Hepatocyte (in vitro differentiated cells): ENCODE data around the gene TPGS1. TPM values are rescaled to one million over a fixed set of nuclear protein-coding genes. Genes with fewer than 3 reads are reported as not detected.

ENCODE experiments used
- DNase-seq: peaks from one replicate; pipeline ENCODE4 v3.0.0-alpha.2; 2016; ENCODE audit warnings: low spot score
- H2AFZ ChIP-seq: fragments of 200-600 bp; sonication (generic); 2 replicates; pipeline ENCODE4 v1.6.0; 2016; ENCODE audit warnings: antibody characterized with exemption, mild to moderate bottlenecking
- H3K27ac ChIP-seq: fragments of 200-600 bp; sonication (generic); 2 replicates; pipeline ENCODE4 v1.5.1; 2016; ENCODE audit warnings: mild to moderate bottlenecking
- H3K27me3 ChIP-seq: fragments of 200-600 bp; sonication (generic); 2 replicates; pipeline ENCODE4 v1.6.1; 2016
- H3K36me3 ChIP-seq: fragments of 200-600 bp; sonication (generic); replicated peaks from 2 replicates; pipeline ENCODE4 v1.5.1; 2016; ENCODE audit warnings: low read depth; ENCODE audit not compliant: insufficient read depth
- H3K4me1 ChIP-seq: fragments of 200-600 bp; sonication (generic); 2 replicates; pipeline ENCODE4 v1.5.1; 2016; ENCODE audit warnings: mild to moderate bottlenecking, moderate library complexity; ENCODE audit not compliant: insufficient read depth
- H3K4me2 ChIP-seq: fragments of 200-600 bp; sonication (generic); 2 replicates; pipeline ENCODE4 v1.6.0; 2016
- H3K4me3 ChIP-seq: fragments of 200-600 bp; sonication (generic); 2 replicates; pipeline ENCODE4 v1.5.1; 2016; ENCODE audit warnings: mild to moderate bottlenecking
- H3K79me2 ChIP-seq: fragments of 200-600 bp; sonication (generic); 2 replicates; pipeline ENCODE4 v1.6.0; 2017; ENCODE audit warnings: mild to moderate bottlenecking
- H3K9me2 ChIP-seq: fragments of 200-600 bp; sonication (generic); replicated peaks from 2 replicates; pipeline ENCODE4 v1.6.0; 2017; ENCODE audit warnings: mild to moderate bottlenecking; ENCODE audit not compliant: insufficient read depth
- H3K9me3 ChIP-seq: fragments of 200-600 bp; sonication (generic); 2 replicates; pipeline ENCODE4 v1.5.1; 2016; ENCODE audit warnings: low read depth, mild to moderate bottlenecking
- H4K20me1 ChIP-seq: fragments of 200-600 bp; sonication (generic); 2 replicates; pipeline ENCODE4 v1.6.0; 2016; ENCODE audit warnings: mild to moderate bottlenecking; ENCODE audit not compliant: insufficient read depth, poor library complexity, severe bottlenecking
- CTCF ChIP-seq: fragments of 200-600 bp; sonication (generic); IDR thresholded peaks from 2 replicates; pipeline ENCODE4 v1.5.1; 2016; ENCODE audit warnings: antibody characterized with exemption, mild to moderate bottlenecking; ENCODE audit not compliant: poor library complexity
- EZH2 ChIP-seq: fragments of 200-600 bp; sonication (generic); IDR thresholded peaks from 2 replicates; pipeline ENCODE4 v1.6.1; 2016; ENCODE audit warnings: antibody characterized with exemption, mild to moderate bottlenecking, borderline replicate concordance
- EZH2phosphoT487 ChIP-seq: fragments of 200-600 bp; sonication (generic); IDR thresholded peaks from one replicate; pipeline ENCODE4 v1.6.1; 2018; ENCODE audit warnings: antibody characterized with exemption, mild to moderate bottlenecking, low read depth, moderate library complexity; ENCODE audit not compliant: unreplicated experiment, severe bottlenecking
- WGBS: methylation state at CpG from one replicate; pipeline ENCODE4 v1.1.6; 2016; ENCODE audit warnings: low lambda C conversion rate; ENCODE audit errors: missing lambda C conversion rate; 5-methylcytosine and 5-hydroxymethylcytosine counted together
- polyA plus RNA-seq: library from polyadenylated mRNA; unstranded; fragments of >200 nt; fragmentation: Nextera tagmentation; extraction: Ambion mirVana; gene quantifications from 2 replicates; pipeline ENCODE4 v1.2.1, GENCODE V29; 2016
- total RNA-seq: library from RNA; depleted of rRNA; stranded (reverse); fragments of >200 nt; gene quantifications from 2 replicates; pipeline ENCODE4 v1.2.3, GENCODE V29; 2014

Gene TPGS1
- total and polyA plus RNA-seq, 2 experiments from 2014 or later, result 44.9 to 61.0 TPM

GRCh38 chr19:543910-544608 is 36.8 kb downstream of the TPGS1 start, which contains the start of gene GZMM:
Gene GZMM (plus strand): TSS chr19:544053. CDS start chr19:544072, 19 bp downstream.
- no peak within 1 kb of the TSS for H3K27ac ChIP-seq
- no peak within 1 kb of the TSS for H3K4me3 ChIP-seq
- WGBS, result 87% methylated on average over 30 of the region's 31 CpGs

GRCh38 chr19:547117-547516 is 39.8 kb downstream of the TPGS1 start:
- H3K4me3 ChIP-seq, result no peak overlapping the region
- no peaks in the 10 kb centered on the region for H3K36me3 ChIP-seq
- H3K4me2 ChIP-seq, result no peak overlapping the region
- no peak for TF ChIP-seq EZH2phosphoT487
- no peak for TF ChIP-seq EZH2
- TF ChIP-seq CTCF, result no peak
- H3K27me3 ChIP-seq, result no peaks in the 10 kb centered on the region
- no peaks in the 10 kb centered on the region for H4K20me1 ChIP-seq
- no peaks in the 10 kb centered on the region for H3K9me2 ChIP-seq
- no peaks in the 10 kb centered on the region for H3K4me1 ChIP-seq
- no peak overlapping the region for H2AFZ ChIP-seq
- no peak overlapping the region for H3K27ac ChIP-seq
- 94% methylated on average over 12 of the region's 15 CpGs for WGBS
- H3K9me3 ChIP-seq, result no peaks in the 10 kb centered on the region
- no peaks in the 10 kb centered on the region for H3K79me2 ChIP-seq
- DNase-seq, result no peak

More at GRCh38 chr19:543910-544608, 36.8 kb downstream of the TPGS1 start, which contains the start of gene GZMM:
- Histone ChIP-seq H2AFZ (no peak within 1 kb of the TSS), H3K9me3 (no peaks in the 10 kb centered on the region), H3K9me2 (no peaks in the 10 kb centered on the region), H3K36me3 (no peaks in the 10 kb centered on the region), H3K4me2 (no peak within 1 kb of the TSS), H4K20me1 (peaks cover 5% of the 10 kb centered on the region), H3K79me2 (no peaks in the 10 kb centered on the region), H3K4me1 (no peaks in the 10 kb centered on the region), H3K27me3 (no peaks in the 10 kb centered on the region)
- TF ChIP-seq EZH2 (no peak), EZH2phosphoT487 (no peak), CTCF (no peak)
- no peak for DNase-seq

- no peak for DNase-seq
- TF ChIP-seq CTCF, result no peak
- no peak for TF ChIP-seq EZH2
- no peak for TF ChIP-seq EZH2phosphoT487
- no peak overlapping the region for H3K4me3 ChIP-seq
- no peaks in the 10 kb centered on the region for H3K79me2 ChIP-seq
- no peaks in the 10 kb centered on the region for H4K20me1 ChIP-seq
- no peak overlapping the region for H3K4me2 ChIP-seq
- no peaks in the 10 kb centered on the region for H3K27me3 ChIP-seq
- no peaks in the 10 kb centered on the region for H3K36me3 ChIP-seq
- no peaks in the 10 kb centered on the region for H3K9me2 ChIP-seq
- 90% methylated on average over 20 of the region's 26 CpGs for WGBS
- no peaks in the 10 kb centered on the region for H3K9me3 ChIP-seq
- H2AFZ ChIP-seq, result no peak overlapping the region
- no peaks in the 10 kb centered on the region for H3K4me1 ChIP-seq
- no peak overlapping the region for H3K27ac ChIP-seq
These were observed 40.8 kb downstream of the TPGS1 start for GRCh38 chr19:547836-548720.
